ENCODE results near the gene MFSD12.

DNA sequence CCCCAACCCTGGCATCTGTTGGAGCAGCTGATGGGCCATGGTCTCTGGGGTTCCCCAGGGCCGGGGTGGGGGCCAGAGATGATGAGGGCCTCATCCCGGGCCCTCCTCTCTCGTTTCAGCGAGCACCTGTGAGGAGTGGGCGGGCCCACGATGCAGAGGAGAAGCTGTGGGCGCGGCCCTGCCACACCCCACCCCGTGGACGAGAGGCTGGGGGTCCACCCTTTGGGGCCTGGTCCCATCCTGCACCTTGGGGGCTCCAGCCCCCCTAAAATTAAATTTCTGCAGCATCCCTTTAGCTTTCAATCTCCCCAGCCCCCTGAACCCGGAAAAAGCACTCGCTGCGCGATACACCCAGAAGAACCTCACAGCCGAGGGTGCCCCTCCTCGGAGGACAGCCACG is 21.0 kb upstream of the MFSD12 start:
- no peak for TF ChIP-seq POLR2A (IDR thresholded peaks at IDR 0.05)
- TF ChIP-seq, protein P1, sequence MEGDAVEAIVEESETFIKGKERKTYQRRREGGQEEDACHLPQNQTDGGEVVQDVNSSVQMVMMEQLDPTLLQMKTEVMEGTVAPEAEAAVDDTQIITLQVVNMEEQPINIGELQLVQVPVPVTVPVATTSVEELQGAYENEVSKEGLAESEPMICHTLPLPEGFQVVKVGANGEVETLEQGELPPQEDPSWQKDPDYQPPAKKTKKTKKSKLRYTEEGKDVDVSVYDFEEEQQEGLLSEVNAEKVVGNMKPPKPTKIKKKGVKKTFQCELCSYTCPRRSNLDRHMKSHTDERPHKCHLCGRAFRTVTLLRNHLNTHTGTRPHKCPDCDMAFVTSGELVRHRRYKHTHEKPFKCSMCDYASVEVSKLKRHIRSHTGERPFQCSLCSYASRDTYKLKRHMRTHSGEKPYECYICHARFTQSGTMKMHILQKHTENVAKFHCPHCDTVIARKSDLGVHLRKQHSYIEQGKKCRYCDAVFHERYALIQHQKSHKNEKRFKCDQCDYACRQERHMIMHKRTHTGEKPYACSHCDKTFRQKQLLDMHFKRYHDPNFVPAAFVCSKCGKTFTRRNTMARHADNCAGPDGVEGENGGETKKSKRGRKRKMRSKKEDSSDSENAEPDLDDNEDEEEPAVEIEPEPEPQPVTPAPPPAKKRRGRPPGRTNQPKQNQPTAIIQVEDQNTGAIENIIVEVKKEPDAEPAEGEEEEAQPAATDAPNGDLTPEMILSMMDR (IDR thresholded peaks at IDR 0.05): no peak

Measured in thyroid gland (tissue), 4 donors.